Spinal cord (tissue), 10 donors: ENCODE measurements around the gene AFAP1. TPM values are rescaled to one million over a fixed set of nuclear protein-coding genes. Genes with fewer than 3 reads are reported as not detected.
"Not testable (repeated sequence)": the region's sequence is repeated elsewhere in the genome, so short reads cannot be mapped to it uniquely, and the experiment has no call there.

ENCODE experiments used
- DNase-seq, 6 donors: peaks; one replicate each; pipeline versions ENCODE4 v3.0.0 to v3.0.0-alpha.2; 2013 to 2015; ENCODE audit warnings: low spot score in 6 of 6, low read depth in 4 of 6
- H3K27ac ChIP-seq: one replicate; pipeline ENCODE4 v1.5.1; 2013; ENCODE audit warnings: low read depth, low read length, control low read depth
- H3K27me3 ChIP-seq: one replicate; pipeline ENCODE4 v1.6.1; 2013; ENCODE audit warnings: low read length; ENCODE audit not compliant: control insufficient read depth, insufficient read depth
- H3K36me3 ChIP-seq: one replicate; pipeline ENCODE4 v1.6.1; 2013; ENCODE audit warnings: low read length; ENCODE audit not compliant: control insufficient read depth, insufficient read depth
- H3K4me1 ChIP-seq: one replicate; pipeline ENCODE4 v1.6.1; 2013; ENCODE audit warnings: low read length; ENCODE audit not compliant: control insufficient read depth, insufficient read depth
- H3K4me3 ChIP-seq: one replicate; pipeline ENCODE4 v1.5.1; 2013; ENCODE audit warnings: low read depth, low read length, control low read depth
- H3K9me3 ChIP-seq: one replicate; pipeline ENCODE4 v1.6.1; 2013; ENCODE audit warnings: low read length; ENCODE audit not compliant: control insufficient read depth, insufficient read depth
- WGBS: methylation state at CpG from one replicate; pipeline ENCODE4 v1.1.5; 2013; ENCODE audit warnings: missing lambda C conversion rate; ENCODE audit not compliant: insufficient coverage; 5-methylcytosine and 5-hydroxymethylcytosine counted together
- polyA plus RNA-seq, 2 donors: library from polyadenylated mRNA; unstranded; fragments of 120-200 nt; gene quantifications; one replicate each; pipeline ENCODE4 v1.2.1, GENCODE V29; 2013; ENCODE audit not compliant: insufficient read length in 2 of 2
- total RNA-seq, 2 donors: library from RNA; depleted of rRNA in 1 of 2; stranded (reverse); fragments of 120-200 nt in 1 of 2; fragments of >200 nt in 1 of 2; gene quantifications; one replicate each; pipeline versions ENCODE4 v1.2.3 to v1.2.4, GENCODE V29; 2013 to 2014
- donor health status: healthy.

The AFAP1 gene
- total and polyA plus RNA-seq, 4 donors = 34.8 to 42.0 (median 36.3) TPM

- Histone ChIP-seq H3K27me3 (no peaks in the 10 kb centered on the region), H3K9me3 (no peaks in the 10 kb centered on the region), H3K27ac (no peak overlapping the region), H3K4me3 (no peak overlapping the region), H3K36me3 (no peaks in the 10 kb centered on the region), H3K4me1 (no peaks in the 10 kb centered on the region)
- DNase-seq = no peak
- 85% methylated on average over 15 of the region's 18 CpGs for WGBS
Measured at GRCh38 chr4:7950301-7951092, 10.8 kb upstream of the AFAP1 start.

GRCh38 chr4:7949759-7950158 is 10.1 kb upstream of the AFAP1 start:
- Histone ChIP-seq H3K36me3 (no peaks in the 10 kb centered on the region), H3K27me3 (no peaks in the 10 kb centered on the region), H3K27ac (no peak overlapping the region), H3K4me3 (no peak overlapping the region), H3K9me3 (no peaks in the 10 kb centered on the region), H3K4me1 (no peaks in the 10 kb centered on the region)
- DNase-seq = no peak
- 82% methylated on average over 4 of the region's 4 CpGs for WGBS

- Histone ChIP-seq H3K4me1 (no peaks in the 10 kb centered on the region), H3K4me3 (no peak overlapping the region), H3K36me3 (no peaks in the 10 kb centered on the region), H3K27ac (no peak overlapping the region), H3K9me3 (no peaks in the 10 kb centered on the region), H3K27me3 (no peaks in the 10 kb centered on the region)
- DNase-seq = no peak
- 83% methylated on average over 1 of the region's 4 CpGs for WGBS
Measured at GRCh38 chr4:7947927-7948326, 8.3 kb upstream of the AFAP1 start.

GRCh38 chr4:7945709-7946380 is 6.2 kb upstream of the AFAP1 start:
- 81% methylated on average over 10 of the region's 14 CpGs for WGBS
- no peaks in the 10 kb centered on the region for H3K27me3 ChIP-seq

GRCh38 chr4:7944599-7945220 is 5.0 kb upstream of the AFAP1 start:
- Histone ChIP-seq H3K36me3 (no peaks in the 10 kb centered on the region), H3K4me3 (no peak overlapping the region), H3K4me1 (peaks cover 8% of the 10 kb centered on the region), H3K9me3 (no peaks in the 10 kb centered on the region), H3K27ac (no peak overlapping the region), H3K27me3 (no peaks in the 10 kb centered on the region)
- WGBS = no CpG with 5 or more reads among the region's 5 CpGs
- DNase-seq = no peak

More at GRCh38 chr4:7945709-7946380, 6.2 kb upstream of the AFAP1 start:
- Histone ChIP-seq H3K9me3 (no peaks in the 10 kb centered on the region), H3K27ac (no peak overlapping the region), H3K4me1 (peaks cover 5% of the 10 kb centered on the region), H3K36me3 (no peaks in the 10 kb centered on the region), H3K4me3 (no peak overlapping the region)
- DNase-seq = peak in 1 of 6 donors; percentile 90

GRCh38 chr4:7943688-7944087 is 4.0 kb upstream of the AFAP1 start:
- not testable (repeated sequence) for H3K9me3 ChIP-seq, H3K4me3 ChIP-seq, DNase-seq, H3K27me3 ChIP-seq, H3K4me1 ChIP-seq, H3K36me3 ChIP-seq, H3K27ac ChIP-seq
- 90% methylated on average over 2 of the region's 4 CpGs for WGBS

GRCh38 chr4:7943211-7943610 is 3.5 kb upstream of the AFAP1 start:
- H3K4me3 ChIP-seq = no peak overlapping the region
- 96% methylated on average over 3 of the region's 8 CpGs for WGBS
- no peak overlapping the region for H3K27ac ChIP-seq
- H3K36me3 ChIP-seq = no peaks in the 10 kb centered on the region
- H3K27me3 ChIP-seq = no peaks in the 10 kb centered on the region
- H3K9me3 ChIP-seq = no peaks in the 10 kb centered on the region
- peaks cover 8% of the 10 kb centered on the region for H3K4me1 ChIP-seq
- no peak for DNase-seq

- Histone ChIP-seq H3K9me3 (no peaks in the 10 kb centered on the region), H3K27ac (no peak overlapping the region), H3K36me3 (no peaks in the 10 kb centered on the region), H3K4me3 (no peak overlapping the region), H3K27me3 (no peaks in the 10 kb centered on the region), H3K4me1 (peaks cover 17% of the 10 kb centered on the region)
- DNase-seq = no peak
- 92% methylated on average over 4 of the region's 4 CpGs for WGBS
Measured at GRCh38 chr4:7941965-7942496, 2.4 kb upstream of the AFAP1 start.

GRCh38 chr4:7941111-7941964 is 1.7 kb upstream of the AFAP1 start:
- Histone ChIP-seq H3K9me3 (no peaks in the 10 kb centered on the region), H3K27me3 (no peaks in the 10 kb centered on the region), H3K36me3 (no peaks in the 10 kb centered on the region), H3K4me3 (no peak overlapping the region), H3K4me1 (peaks cover 17% of the 10 kb centered on the region), H3K27ac (no peak overlapping the region)
- WGBS = 69% methylated on average over 5 of the region's 11 CpGs
- no peak for DNase-seq
